Naive thymus-derived CD4-positive, alpha-beta T cell (primary cell): ENCODE results near the gene TMEM161B. TPM values are rescaled to one million over a fixed set of nuclear protein-coding genes. Genes with fewer than 3 reads are reported as not detected.

Source experiments
- ATAC-seq: fragments of 150-1000 bp; cut with Tn5 transposase; 2 replicates; pipeline ENCODE4 v1.10.0; 2021; ENCODE audit warnings: mild to moderate bottlenecking, moderate library complexity
- CTCF ChIA-PET: fragments of 350-600 bp; sonication (Branson Sonifier 250); formaldehyde crosslinking; loops from one replicate; lab custom pipeline; 2021; ENCODE audit warnings: antibody characterized with exemption; lab: Charles Lee
- POLR2A ChIA-PET: fragments of 350-600 bp; sonication (Branson Sonifier 250); formaldehyde crosslinking; loops from one replicate; lab custom pipeline; 2021; ENCODE audit warnings: antibody characterized with exemption, inconsistent platforms; lab: Charles Lee
- DNase-seq, 9 donors: peaks; one replicate each; pipeline versions ENCODE4 v3.0.0 to v3.0.0-alpha.2; 2020 to 2022; ENCODE audit warnings: mixed read lengths in 1 of 9
- H3K27ac ChIP-seq: one replicate; pipeline ENCODE4 v1.7.0; 2013; ENCODE audit warnings: mild to moderate bottlenecking, low read depth, low read length, moderate library complexity
- H3K27me3 ChIP-seq, 2 donors: one replicate each; pipeline ENCODE4 v1.7.0; 2013; ENCODE audit warnings: low read length in 2 of 2, mild to moderate bottlenecking in 2 of 2, moderate library complexity in 2 of 2; ENCODE audit not compliant: control insufficient read depth in 2 of 2, insufficient read depth in 2 of 2
- H3K36me3 ChIP-seq, 3 experiments: 1 replicate in 2 of 3; 2 replicates in 1 of 3; pipeline ENCODE4 v1.7.0; 2013; ENCODE audit warnings: low read length in 3 of 3, mild to moderate bottlenecking in 3 of 3, moderate library complexity in 1 of 3; ENCODE audit not compliant: insufficient read depth in 3 of 3, control insufficient read depth in 2 of 3
- H3K4me1 ChIP-seq, 2 donors: one replicate each; pipeline ENCODE4 v1.7.0; 2013; ENCODE audit warnings: low read length in 2 of 2, mild to moderate bottlenecking in 2 of 2, moderate library complexity in 1 of 2; ENCODE audit not compliant: control insufficient read depth in 2 of 2, insufficient read depth in 2 of 2
- H3K4me3 ChIP-seq: 2 replicates; pipeline ENCODE4 v1.7.0; 2013; ENCODE audit warnings: mild to moderate bottlenecking, low read length
- H3K9me3 ChIP-seq, 3 experiments: 1 replicate in 2 of 3; 2 replicates in 1 of 3; pipeline ENCODE4 v1.7.0; 2013; ENCODE audit warnings: low read length in 3 of 3; ENCODE audit not compliant: control insufficient read depth in 2 of 3
- H3K27ac Mint-ChIP-seq, 9 donors: one replicate each; pipeline ENCODE4 v1.8.0; 2020 to 2022; ENCODE audit warnings: mixed read lengths in 9 of 9, mild to moderate bottlenecking in 8 of 9, moderate library complexity in 5 of 9, inconsistent platforms in 2 of 9
- H3K27me3 Mint-ChIP-seq, 5 donors: one replicate each; pipeline ENCODE4 v1.8.0; 2021 to 2022; ENCODE audit warnings: mixed read lengths in 5 of 5, mild to moderate bottlenecking in 1 of 5
- H3K36me3 Mint-ChIP-seq, 5 donors: one replicate each; pipeline ENCODE4 v1.8.0; 2020 to 2022; ENCODE audit warnings: mixed read lengths in 5 of 5, mild to moderate bottlenecking in 3 of 5, inconsistent platforms in 1 of 5
- H3K4me1 Mint-ChIP-seq, 7 donors: one replicate each; pipeline ENCODE4 v1.8.0; 2020 to 2022; ENCODE audit warnings: mixed read lengths in 7 of 7, mild to moderate bottlenecking in 3 of 7, inconsistent platforms in 1 of 7
- H3K4me3 Mint-ChIP-seq, 10 donors: one replicate each; pipeline ENCODE4 v1.8.0; 2020 to 2022; ENCODE audit warnings: mild to moderate bottlenecking in 10 of 10, mixed read lengths in 10 of 10, moderate library complexity in 6 of 10, inconsistent platforms in 2 of 10
- H3K9me3 Mint-ChIP-seq, 11 donors: one replicate each; pipeline ENCODE4 v1.8.0; 2020 to 2022; ENCODE audit warnings: mixed read lengths in 11 of 11, mild to moderate bottlenecking in 4 of 11, inconsistent platforms in 1 of 11, moderate library complexity in 1 of 11
- intact Hi-C, 2 donors: fragments of 100-400 bp; cut with micrococcal nuclease; formaldehyde crosslinking; loops; one replicate each; pipeline ENCODE4 v1.15.1; 2023
- polyA plus RNA-seq, 2 donors: library from polyadenylated mRNA; unstranded; fragments of 300-500 nt; fragmentation: Illumina TruSeq; gene quantifications; one replicate each; pipeline ENCODE4 v1.2.3, GENCODE V29; 2021
- total RNA-seq, 6 experiments: library from RNA in 5 of 6; stranded (reverse) in 5 of 6; gene quantifications; 1 replicate in 5 of 6; 2 replicates in 1 of 6; pipeline ENCODE4 v1.2.3 and lab custom pipeline; 2021 to 2026

Gene TMEM161B
- total and polyA plus RNA-seq, 7 experiments from 2014 or later: 12.2 to 39.7 (median 23.2) TPM

- H3K9me3 Mint-ChIP-seq: peaks cover 0 to 2% (median 0%) of the 10 kb centered on the region in 11 donors
- H3K27me3 ChIP-seq: no peaks in the 10 kb centered on the region
- intact Hi-C loops: no loop called here
- ATAC-seq (no peak), DNase-seq (no peak)
- no peak overlapping the region for H3K4me3 Mint-ChIP-seq
- peaks cover 0 to 4% (median 0%) of the 10 kb centered on the region in 7 donors for H3K4me1 Mint-ChIP-seq
- peaks cover 0 to 4% (median 3%) of the 10 kb centered on the region in 3 experiments for H3K36me3 ChIP-seq
- H3K36me3 Mint-ChIP-seq: peaks cover 11 to 50% (median 31%) of the 10 kb centered on the region in 5 donors
- CTCF ChIA-PET: interaction anchor here (0.6 kb wide), 1 partner anchor 442 kb away, joined by 3 read pairs; no protein-coding TSS in a partner anchor
- H3K27ac Mint-ChIP-seq: no peak overlapping the region
- H3K9me3 ChIP-seq: no peaks in the 10 kb centered on the region
- POLR2A ChIA-PET: interaction anchor here (0.7 kb wide), 1 partner anchor 9 kb away, joined by 3 read pairs; no protein-coding TSS in a partner anchor
- no peaks in the 10 kb centered on the region for H3K27me3 Mint-ChIP-seq
- no peaks in the 10 kb centered on the region for H3K4me1 ChIP-seq
- H3K4me3 ChIP-seq: no peak overlapping the region
- no peak overlapping the region for H3K27ac ChIP-seq
Measured at GRCh38 chr5:88287302-88287701, 18.7 kb upstream of the TMEM161B start.

DNA sequence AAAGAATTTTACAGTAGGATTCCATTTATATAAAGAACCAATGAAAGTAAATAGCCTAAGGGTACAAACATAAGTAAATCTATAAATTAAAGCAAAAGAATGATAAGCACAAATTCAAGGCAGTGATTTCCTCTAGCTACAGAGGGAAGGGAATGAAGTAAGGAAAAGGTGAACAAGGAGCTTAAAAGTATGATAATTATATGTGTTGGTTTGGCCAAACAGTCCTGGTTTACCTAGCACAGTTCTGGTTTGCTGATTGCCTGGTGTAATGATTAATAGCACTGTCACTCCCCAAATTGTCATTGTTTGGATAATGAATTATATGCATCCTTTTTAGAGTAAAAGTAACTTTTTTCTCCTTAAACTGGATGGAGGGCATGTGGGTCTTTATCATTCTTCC lies 15.0 kb upstream of the TMEM161B start:
- Mint-ChIP-seq H3K9me3 (no peaks in the 10 kb centered on the region), H3K27ac (no peak overlapping the region), H3K4me1 (peaks cover 0 to 4% (median 2%) of the 10 kb centered on the region in 7 donors), H3K36me3 (peaks cover 8 to 34% (median 22%) of the 10 kb centered on the region in 5 donors), H3K27me3 (no peaks in the 10 kb centered on the region), H3K4me3 (no peak overlapping the region)
- no peaks in the 10 kb centered on the region for H3K27me3 ChIP-seq
- H3K36me3 ChIP-seq: peaks cover 0 to 2% (median 0%) of the 10 kb centered on the region in 3 experiments
- no peaks in the 10 kb centered on the region for H3K4me1 ChIP-seq
- intact Hi-C loops: no loop called here
- ChIA-PET POLR2A (no interaction called here), CTCF (no interaction called here)
- ATAC-seq (no peak), DNase-seq (no peak)
- H3K27ac ChIP-seq: no peak overlapping the region
- H3K9me3 ChIP-seq: no peaks in the 10 kb centered on the region
- no peak overlapping the region for H3K4me3 ChIP-seq

- no peaks in the 10 kb centered on the region for H3K36me3 ChIP-seq
- Mint-ChIP-seq H3K4me1 (peaks cover 0 to 5% (median 3%) of the 10 kb centered on the region in 7 donors), H3K27ac (no peak overlapping the region), H3K9me3 (peaks cover 0 to 2% (median 0%) of the 10 kb centered on the region in 11 donors), H3K4me3 (no peak overlapping the region), H3K36me3 (peaks cover 8 to 26% (median 16%) of the 10 kb centered on the region in 5 donors), H3K27me3 (no peaks in the 10 kb centered on the region)
- no peak for DNase-seq
- no peak for ATAC-seq
- H3K27ac ChIP-seq: no peak overlapping the region
- H3K9me3 ChIP-seq: no peaks in the 10 kb centered on the region
- ChIA-PET CTCF (no interaction called here), POLR2A (no interaction called here)
- H3K27me3 ChIP-seq: no peaks in the 10 kb centered on the region
- intact Hi-C loops: no loop called here
- H3K4me3 ChIP-seq: no peak overlapping the region
- H3K4me1 ChIP-seq: no peaks in the 10 kb centered on the region
Measured at GRCh38 chr5:88281322-88281721, 12.7 kb upstream of the TMEM161B start.

- CTCF ChIA-PET: no interaction called here
Measured at GRCh38 chr5:88279584-88279983, 10.9 kb upstream of the TMEM161B start.

GRCh38 chr5:88276378-88276777 lies 7.7 kb upstream of the TMEM161B start:
- Histone ChIP-seq H3K9me3 (no peaks in the 10 kb centered on the region), H3K4me1 (no peaks in the 10 kb centered on the region), H3K4me3 (no peak overlapping the region), H3K36me3 (peaks cover 0 to 11% (median 0%) of the 10 kb centered on the region in 3 experiments), H3K27ac (no peak overlapping the region), H3K27me3 (no peaks in the 10 kb centered on the region)
- Mint-ChIP-seq H3K36me3 (peaks cover 3 to 41% (median 36%) of the 10 kb centered on the region in 5 donors), H3K4me3 (no peak overlapping the region), H3K9me3 (peaks cover 0 to 2% (median 0%) of the 10 kb centered on the region in 11 donors), H3K27ac (no peak overlapping the region), H3K27me3 (no peaks in the 10 kb centered on the region), H3K4me1 (peaks cover 0 to 32% (median 18%) of the 10 kb centered on the region in 7 donors)
- ChIA-PET CTCF (no interaction called here), POLR2A (no interaction called here)
- DNase-seq (no peak), ATAC-seq (no peak)
- intact Hi-C loops: no loop called here

More at GRCh38 chr5:88279584-88279983, 10.9 kb upstream of the TMEM161B start:
- peaks cover 0 to 3% (median 0%) of the 10 kb centered on the region in 3 experiments for H3K36me3 ChIP-seq
- H3K27ac ChIP-seq: no peak overlapping the region
- DNase-seq (no peak), ATAC-seq (no peak)
- H3K4me3 ChIP-seq: no peak overlapping the region
- no peaks in the 10 kb centered on the region for H3K27me3 Mint-ChIP-seq
- peaks cover 2 to 13% (median 7%) of the 10 kb centered on the region in 7 donors for H3K4me1 Mint-ChIP-seq
- peaks cover 8 to 37% (median 28%) of the 10 kb centered on the region in 5 donors for H3K36me3 Mint-ChIP-seq
- H3K9me3 ChIP-seq: no peaks in the 10 kb centered on the region
- POLR2A ChIA-PET: no interaction called here
- no peak overlapping the region for H3K4me3 Mint-ChIP-seq
- no peak overlapping the region for H3K27ac Mint-ChIP-seq
- intact Hi-C loops: no loop called here
- no peaks in the 10 kb centered on the region for H3K27me3 ChIP-seq
- peaks cover 0 to 2% (median 0%) of the 10 kb centered on the region in 11 donors for H3K9me3 Mint-ChIP-seq
- H3K4me1 ChIP-seq: no peaks in the 10 kb centered on the region

GRCh38 chr5:88275581-88275980 lies 6.9 kb upstream of the TMEM161B start:
- no peak overlapping the region for H3K27ac Mint-ChIP-seq
- Histone ChIP-seq H3K9me3 (no peaks in the 10 kb centered on the region), H3K4me1 (peaks cover 0 to under 1% of the 10 kb centered on the region in 2 donors), H3K36me3 (peaks cover 0 to 11% (median 0%) of the 10 kb centered on the region in 3 experiments), H3K4me3 (no peak overlapping the region), H3K27ac (no peak overlapping the region), H3K27me3 (no peaks in the 10 kb centered on the region)
- peaks cover 0 to 2% (median 0%) of the 10 kb centered on the region in 11 donors for H3K9me3 Mint-ChIP-seq
- ATAC-seq (no peak), DNase-seq (no peak)
- H3K27me3 Mint-ChIP-seq: no peaks in the 10 kb centered on the region
- intact Hi-C loops: no loop called here
- peaks cover 3 to 36% (median 26%) of the 10 kb centered on the region in 7 donors for H3K4me1 Mint-ChIP-seq
- ChIA-PET POLR2A (no interaction called here), CTCF (no interaction called here)
- peaks cover 3 to 45% (median 36%) of the 10 kb centered on the region in 5 donors for H3K36me3 Mint-ChIP-seq
- no peak overlapping the region for H3K4me3 Mint-ChIP-seq
